ENCODE measurements around the gene CALHM3.

The CALHM3 gene

GRCh38 chr10:103478671-103479070, 369 bp downstream of the CALHM3 start:
- no peak overlapping the region for H2BK5ac ChIP-seq (ENCODE audit: low read depth, low read length, poor library complexity, severe bottlenecking)
- H3K23ac ChIP-seq (ENCODE audit: low read length in 2 of 2): no peak overlapping the region
- peak overlapping the region in 1 of 2 experiments; percentile 18 for H3K18ac ChIP-seq (ENCODE audit: low read depth in 1 of 2, low read length in 2 of 2)
- H2AFZ ChIP-seq (ENCODE audit: low read depth, low read length): no peak overlapping the region
- H3K36me3 ChIP-seq (ENCODE audit: control insufficient read depth in 1 of 2, insufficient read depth in 2 of 2, low read depth in 1 of 2, low read length in 2 of 2): no peaks in the 10 kb centered on the region
- DNase-seq: no peak
- no peak overlapping the region for H4K8ac ChIP-seq (ENCODE audit: low read length)
- H4K91ac ChIP-seq (ENCODE audit: low read length): no peak overlapping the region
- H3K4ac ChIP-seq (ENCODE audit: low read depth in 1 of 2, low read length in 2 of 2): no peak overlapping the region
- no peak overlapping the region for H3K9ac ChIP-seq (ENCODE audit: low read length)
- peak overlapping the region; percentile 6 for H2BK15ac ChIP-seq (ENCODE audit: low read depth, poor library complexity, severe bottlenecking)
- H2BK120ac ChIP-seq (ENCODE audit: low read depth, low read length): no peak overlapping the region
- 89% methylated on average over 22 of the region's 22 CpGs for WGBS
- H3K14ac ChIP-seq (ENCODE audit: low read length in 2 of 2): peak overlapping the region in 1 of 2 experiments; percentile 53
- H3K79me1 ChIP-seq (replicated peaks; ENCODE audit: low read length, poor library complexity, severe bottlenecking): no peaks in the 10 kb centered on the region
- H3K9me3 ChIP-seq (ENCODE audit: control insufficient read depth, low read length): no peaks in the 10 kb centered on the region
- no peak overlapping the region for H3K4me2 ChIP-seq (ENCODE audit: low read length, poor library complexity, severe bottlenecking)
- no peak overlapping the region for H2AK5ac ChIP-seq (ENCODE audit: low read length, severe bottlenecking)
- H3K4me1 ChIP-seq (ENCODE audit: control insufficient read depth, insufficient read depth, low read depth, low read length): peaks cover 4% of the 10 kb centered on the region
- H3K4me3 ChIP-seq (ENCODE audit: insufficient read depth in 1 of 2, low read depth in 1 of 2, low read length in 2 of 2): no peak overlapping the region
- H3K27ac ChIP-seq (ENCODE audit: low read length, poor library complexity, severe bottlenecking): no peak overlapping the region
- H2BK12ac ChIP-seq (ENCODE audit: low read length in 2 of 2): peak overlapping the region in 1 of 2 experiments; percentile 3
- peaks cover 0 to 13% of the 10 kb centered on the region in 2 experiments for H3K27me3 ChIP-seq (ENCODE audit: control insufficient read depth in 1 of 2, insufficient read depth in 1 of 2, low read length in 2 of 2)

DNA sequence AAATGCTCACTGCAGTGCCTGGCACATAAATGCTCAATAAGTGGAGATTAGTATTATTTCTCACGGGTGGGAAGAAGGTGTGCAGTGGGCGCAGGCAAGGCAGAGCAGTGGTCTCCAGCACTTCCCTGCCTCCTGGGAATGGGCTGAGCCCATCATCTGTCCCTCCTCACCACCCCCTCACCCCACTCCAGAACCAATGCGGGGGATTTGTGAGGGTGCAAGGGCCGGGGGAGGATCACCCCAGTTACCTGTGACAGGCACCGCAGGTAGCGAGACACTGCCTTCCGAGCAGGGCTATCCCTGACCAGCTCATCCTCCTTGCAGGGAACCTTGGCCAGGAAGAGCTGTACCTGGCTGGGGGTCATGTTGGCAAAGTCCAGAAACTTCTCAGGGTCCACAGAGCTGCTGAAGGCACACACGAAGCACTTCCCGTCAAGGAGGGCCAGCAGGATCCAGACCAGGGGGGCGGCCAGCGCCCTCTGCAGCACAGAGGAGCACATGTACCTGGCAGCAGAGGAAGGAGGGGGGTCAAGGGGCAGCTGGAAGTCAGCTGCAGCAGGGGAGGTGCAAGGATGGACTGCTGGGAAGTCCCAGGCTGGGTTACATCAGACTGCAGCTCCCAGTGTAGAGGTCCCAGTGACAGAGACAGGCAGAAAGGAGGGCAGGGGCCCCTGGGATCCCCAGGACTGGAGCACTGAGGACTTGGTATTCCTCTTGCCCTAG, 2.8 kb downstream of the CALHM3 start:
- H2AFZ ChIP-seq (ENCODE audit: low read depth, low read length): no peak overlapping the region
- H3K14ac ChIP-seq (ENCODE audit: low read length in 2 of 2): no peak overlapping the region
- no peaks in the 10 kb centered on the region for H3K36me3 ChIP-seq (ENCODE audit: control insufficient read depth in 1 of 2, insufficient read depth in 2 of 2, low read depth in 1 of 2, low read length in 2 of 2)

DNA sequence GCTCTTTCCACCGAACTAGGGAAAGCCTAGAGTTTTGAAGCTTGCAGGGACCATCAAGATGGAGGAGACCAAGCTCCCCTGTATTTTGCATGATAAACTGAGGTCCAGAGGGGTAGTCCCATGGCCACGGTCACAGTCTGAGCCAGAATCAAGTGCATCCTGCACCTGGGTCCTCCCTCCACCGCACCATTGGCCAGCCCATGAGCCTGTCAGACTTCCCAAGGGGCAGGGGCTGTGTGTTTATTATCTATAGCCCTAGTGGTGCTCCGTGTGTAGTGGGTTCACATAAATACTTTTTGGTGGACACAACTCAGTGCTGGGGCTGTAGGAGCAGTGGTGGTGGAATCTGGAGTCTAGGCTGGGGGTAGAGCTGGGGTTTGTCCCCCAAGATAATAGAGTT, 3.6 kb downstream of the CALHM3 start:
- H3K9ac ChIP-seq (ENCODE audit: low read length): no peak overlapping the region
- no peak overlapping the region for H2AFZ ChIP-seq (ENCODE audit: low read depth, low read length)
- no peak overlapping the region for H3K14ac ChIP-seq (ENCODE audit: low read length in 2 of 2)
- H3K79me1 ChIP-seq (replicated peaks; ENCODE audit: low read length, poor library complexity, severe bottlenecking): no peaks in the 10 kb centered on the region
- peaks cover 0 to 15% of the 10 kb centered on the region in 2 experiments for H3K27me3 ChIP-seq (ENCODE audit: control insufficient read depth in 1 of 2, insufficient read depth in 1 of 2, low read length in 2 of 2)
- DNase-seq: no peak
- no peak overlapping the region for H3K4ac ChIP-seq (ENCODE audit: low read depth in 1 of 2, low read length in 2 of 2)
- H4K91ac ChIP-seq (ENCODE audit: low read length): no peak overlapping the region
- H3K27ac ChIP-seq (ENCODE audit: low read length, poor library complexity, severe bottlenecking): no peak overlapping the region
- H3K23ac ChIP-seq (ENCODE audit: low read length in 2 of 2): no peak overlapping the region
- H3K4me2 ChIP-seq (ENCODE audit: low read length, poor library complexity, severe bottlenecking): no peak overlapping the region
- no peaks in the 10 kb centered on the region for H3K9me3 ChIP-seq (ENCODE audit: control insufficient read depth, low read length)
- WGBS: 78% methylated on average over 4 of the region's 4 CpGs
- H2BK120ac ChIP-seq (ENCODE audit: low read depth, low read length): no peak overlapping the region
- no peak overlapping the region for H2AK5ac ChIP-seq (ENCODE audit: low read length, severe bottlenecking)
- no peak overlapping the region for H3K4me3 ChIP-seq (ENCODE audit: insufficient read depth in 1 of 2, low read depth in 1 of 2, low read length in 2 of 2)
- no peaks in the 10 kb centered on the region for H3K36me3 ChIP-seq (ENCODE audit: control insufficient read depth in 1 of 2, insufficient read depth in 2 of 2, low read depth in 1 of 2, low read length in 2 of 2)
- H4K8ac ChIP-seq (ENCODE audit: low read length): no peak overlapping the region
- no peak overlapping the region for H2BK12ac ChIP-seq (ENCODE audit: low read length in 2 of 2)
- no peak overlapping the region for H2BK15ac ChIP-seq (ENCODE audit: low read depth, poor library complexity, severe bottlenecking)
- peaks cover 5% of the 10 kb centered on the region for H3K4me1 ChIP-seq (ENCODE audit: control insufficient read depth, insufficient read depth, low read depth, low read length)
- H2BK5ac ChIP-seq (ENCODE audit: low read depth, low read length, poor library complexity, severe bottlenecking): no peak overlapping the region
- no peak overlapping the region for H3K18ac ChIP-seq (ENCODE audit: low read depth in 1 of 2, low read length in 2 of 2)

More for the DNA sequence above, 2.8 kb downstream of the CALHM3 start:
- Histone ChIP-seq H2BK5ac (ENCODE audit: low read depth, low read length, poor library complexity, severe bottlenecking) (no peak overlapping the region), H3K4me1 (ENCODE audit: control insufficient read depth, insufficient read depth, low read depth, low read length) (peaks cover 6% of the 10 kb centered on the region), H3K4ac (ENCODE audit: low read depth in 1 of 2, low read length in 2 of 2) (peak overlapping the region in 1 of 2 experiments; percentile 42), H3K9me3 (ENCODE audit: control insufficient read depth, low read length) (no peaks in the 10 kb centered on the region), H3K18ac (ENCODE audit: low read depth in 1 of 2, low read length in 2 of 2) (no peak overlapping the region), H3K9ac (ENCODE audit: low read length) (no peak overlapping the region), H2BK12ac (ENCODE audit: low read length in 2 of 2) (peak overlapping the region in 1 of 2 experiments; percentile 15), H2BK120ac (ENCODE audit: low read depth, low read length) (no peak overlapping the region), H2AK5ac (ENCODE audit: low read length, severe bottlenecking) (no peak overlapping the region), H2BK15ac (ENCODE audit: low read depth, poor library complexity, severe bottlenecking) (no peak overlapping the region), H3K4me3 (ENCODE audit: insufficient read depth in 1 of 2, low read depth in 1 of 2, low read length in 2 of 2) (no peak overlapping the region), H3K23ac (ENCODE audit: low read length in 2 of 2) (no peak overlapping the region), H4K91ac (ENCODE audit: low read length) (no peak overlapping the region), H3K27me3 (ENCODE audit: control insufficient read depth in 1 of 2, insufficient read depth in 1 of 2, low read length in 2 of 2) (peaks cover 0 to 13% of the 10 kb centered on the region in 2 experiments), H3K27ac (ENCODE audit: low read length, poor library complexity, severe bottlenecking) (no peak overlapping the region), H4K8ac (ENCODE audit: low read length) (no peak overlapping the region), H3K79me1 (replicated peaks; ENCODE audit: low read length, poor library complexity, severe bottlenecking) (no peaks in the 10 kb centered on the region), H3K4me2 (ENCODE audit: low read length, poor library complexity, severe bottlenecking) (no peak overlapping the region)
- 57% methylated on average over 11 of the region's 11 CpGs for WGBS
- DNase-seq: no peak

DNA sequence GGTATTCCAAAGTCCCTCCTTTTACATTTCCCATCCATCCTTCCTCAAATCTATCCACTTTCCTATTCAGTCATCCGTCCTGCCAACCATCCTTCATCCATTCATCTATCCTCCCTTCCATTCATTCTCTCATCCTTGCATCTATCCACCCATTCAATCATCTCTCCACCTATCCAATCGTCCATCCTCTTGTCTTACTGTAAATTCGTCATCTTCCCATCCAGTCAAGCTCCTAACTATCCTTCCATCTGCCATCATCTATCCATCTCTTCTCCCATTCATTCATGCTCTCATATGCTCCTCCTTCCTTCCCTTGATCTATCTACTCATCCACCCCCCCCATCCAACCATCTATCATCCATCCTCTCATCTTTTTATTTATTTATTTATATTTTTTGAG, 5.0 kb downstream of the CALHM3 start:
- Histone ChIP-seq H3K9ac (ENCODE audit: low read length) (no peak overlapping the region), H3K18ac (ENCODE audit: low read depth in 1 of 2, low read length in 2 of 2) (no peak overlapping the region), H4K8ac (ENCODE audit: low read length) (no peak overlapping the region), H3K4me3 (ENCODE audit: insufficient read depth in 1 of 2, low read depth in 1 of 2, low read length in 2 of 2) (no peak overlapping the region), H4K91ac (ENCODE audit: low read length) (no peak overlapping the region), H3K23ac (ENCODE audit: low read length in 2 of 2) (no peak overlapping the region), H2AFZ (ENCODE audit: low read depth, low read length) (no peak overlapping the region), H3K14ac (ENCODE audit: low read length in 2 of 2) (no peak overlapping the region), H3K9me3 (ENCODE audit: control insufficient read depth, low read length) (no peaks in the 10 kb centered on the region), H3K79me1 (replicated peaks; ENCODE audit: low read length, poor library complexity, severe bottlenecking) (no peaks in the 10 kb centered on the region), H2BK120ac (ENCODE audit: low read depth, low read length) (no peak overlapping the region), H2BK15ac (ENCODE audit: low read depth, poor library complexity, severe bottlenecking) (no peak overlapping the region), H2BK12ac (ENCODE audit: low read length in 2 of 2) (no peak overlapping the region), H3K4me2 (ENCODE audit: low read length, poor library complexity, severe bottlenecking) (no peak overlapping the region), H3K4me1 (ENCODE audit: control insufficient read depth, insufficient read depth, low read depth, low read length) (peaks cover 3% of the 10 kb centered on the region), H3K27me3 (ENCODE audit: control insufficient read depth in 1 of 2, insufficient read depth in 1 of 2, low read length in 2 of 2) (peaks cover 0 to 18% of the 10 kb centered on the region in 2 experiments), H2BK5ac (ENCODE audit: low read depth, low read length, poor library complexity, severe bottlenecking) (no peak overlapping the region), H3K4ac (ENCODE audit: low read depth in 1 of 2, low read length in 2 of 2) (no peak overlapping the region), H3K27ac (ENCODE audit: low read length, poor library complexity, severe bottlenecking) (no peak overlapping the region), H3K36me3 (ENCODE audit: control insufficient read depth in 1 of 2, insufficient read depth in 2 of 2, low read depth in 1 of 2, low read length in 2 of 2) (no peaks in the 10 kb centered on the region), H2AK5ac (ENCODE audit: low read length, severe bottlenecking) (no peak overlapping the region)
- 78% methylated on average over 3 of the region's 3 CpGs for WGBS
- DNase-seq: no peak
